Osteocyte (in vitro differentiated cells): ENCODE results near the gene ODAD3. TPM values are rescaled to one million over a fixed set of nuclear protein-coding genes. Genes with fewer than 3 reads are reported as not detected.

Experiments
- DNase-seq: peaks from one replicate; pipeline ENCODE4 v3.0.0; 2021; ENCODE audit warnings: mixed read lengths; ENCODE audit not compliant: unreplicated experiment; ENCODE audit errors: extremely low spot score
- H3K27ac Mint-ChIP-seq: one replicate; pipeline ENCODE4 v1.8.0; 2021; ENCODE audit warnings: mild to moderate bottlenecking, mixed read lengths; ENCODE audit not compliant: unreplicated experiment
- H3K27me3 Mint-ChIP-seq: one replicate; pipeline ENCODE4 v1.8.0; 2021; ENCODE audit warnings: mixed read lengths; ENCODE audit not compliant: unreplicated experiment
- H3K36me3 Mint-ChIP-seq: one replicate; pipeline ENCODE4 v1.8.0; 2021; ENCODE audit warnings: mixed read lengths; ENCODE audit not compliant: unreplicated experiment
- H3K4me1 Mint-ChIP-seq: one replicate; pipeline ENCODE4 v1.8.0; 2021; ENCODE audit warnings: mixed read lengths; ENCODE audit not compliant: unreplicated experiment
- H3K4me3 Mint-ChIP-seq: one replicate; pipeline ENCODE4 v1.8.0; 2021; ENCODE audit warnings: mild to moderate bottlenecking, moderate library complexity, mixed read lengths; ENCODE audit not compliant: unreplicated experiment
- H3K9me3 Mint-ChIP-seq: one replicate; pipeline ENCODE4 v1.8.0; 2021; ENCODE audit warnings: mixed read lengths; ENCODE audit not compliant: unreplicated experiment
- total RNA-seq: library from RNA; stranded (reverse); gene quantifications from 2 replicates; pipeline ENCODE4 v1.2.1, GENCODE V29; 2021
- TF ChIP-seq, protein P1 (sequence below): fragments of 200-600 bp; sonication (generic); IDR thresholded peaks from 2 replicates; pipeline ENCODE4 v1.5.0; 2021; ENCODE audit warnings: antibody characterized with exemption, mild to moderate bottlenecking, moderate library complexity

ODAD3 gene
- total RNA-seq, 1 donor from 2014 or later, result not detected

- TF ChIP-seq, protein P1, sequence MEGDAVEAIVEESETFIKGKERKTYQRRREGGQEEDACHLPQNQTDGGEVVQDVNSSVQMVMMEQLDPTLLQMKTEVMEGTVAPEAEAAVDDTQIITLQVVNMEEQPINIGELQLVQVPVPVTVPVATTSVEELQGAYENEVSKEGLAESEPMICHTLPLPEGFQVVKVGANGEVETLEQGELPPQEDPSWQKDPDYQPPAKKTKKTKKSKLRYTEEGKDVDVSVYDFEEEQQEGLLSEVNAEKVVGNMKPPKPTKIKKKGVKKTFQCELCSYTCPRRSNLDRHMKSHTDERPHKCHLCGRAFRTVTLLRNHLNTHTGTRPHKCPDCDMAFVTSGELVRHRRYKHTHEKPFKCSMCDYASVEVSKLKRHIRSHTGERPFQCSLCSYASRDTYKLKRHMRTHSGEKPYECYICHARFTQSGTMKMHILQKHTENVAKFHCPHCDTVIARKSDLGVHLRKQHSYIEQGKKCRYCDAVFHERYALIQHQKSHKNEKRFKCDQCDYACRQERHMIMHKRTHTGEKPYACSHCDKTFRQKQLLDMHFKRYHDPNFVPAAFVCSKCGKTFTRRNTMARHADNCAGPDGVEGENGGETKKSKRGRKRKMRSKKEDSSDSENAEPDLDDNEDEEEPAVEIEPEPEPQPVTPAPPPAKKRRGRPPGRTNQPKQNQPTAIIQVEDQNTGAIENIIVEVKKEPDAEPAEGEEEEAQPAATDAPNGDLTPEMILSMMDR, result no peak
- H3K4me1 Mint-ChIP-seq, result peaks cover 29% of the 10 kb centered on the region
- H3K27me3 Mint-ChIP-seq, result peaks cover 33% of the 10 kb centered on the region
- peak overlapping the region; percentile 62 for H3K4me3 Mint-ChIP-seq
- no peaks in the 10 kb centered on the region for H3K36me3 Mint-ChIP-seq
- H3K9me3 Mint-ChIP-seq, result no peaks in the 10 kb centered on the region
- no peak overlapping the region for H3K27ac Mint-ChIP-seq
- DNase-seq, result no peak
Measured at GRCh38 chr19:11421371-11422098, 13.4 kb downstream of the ODAD3 start.

GRCh38 chr19:11420429-11421370 is 14.2 kb downstream of the ODAD3 start:
- peaks cover 29% of the 10 kb centered on the region for H3K4me1 Mint-ChIP-seq
- no peaks in the 10 kb centered on the region for H3K36me3 Mint-ChIP-seq
- peak overlapping the region; percentile 27 for H3K27ac Mint-ChIP-seq
- H3K4me3 Mint-ChIP-seq, result peak overlapping the region; percentile 62
- H3K9me3 Mint-ChIP-seq, result no peaks in the 10 kb centered on the region
- H3K27me3 Mint-ChIP-seq, result peaks cover 36% of the 10 kb centered on the region
- TF ChIP-seq, protein P1, result no peak
- no peak for DNase-seq

DNA sequence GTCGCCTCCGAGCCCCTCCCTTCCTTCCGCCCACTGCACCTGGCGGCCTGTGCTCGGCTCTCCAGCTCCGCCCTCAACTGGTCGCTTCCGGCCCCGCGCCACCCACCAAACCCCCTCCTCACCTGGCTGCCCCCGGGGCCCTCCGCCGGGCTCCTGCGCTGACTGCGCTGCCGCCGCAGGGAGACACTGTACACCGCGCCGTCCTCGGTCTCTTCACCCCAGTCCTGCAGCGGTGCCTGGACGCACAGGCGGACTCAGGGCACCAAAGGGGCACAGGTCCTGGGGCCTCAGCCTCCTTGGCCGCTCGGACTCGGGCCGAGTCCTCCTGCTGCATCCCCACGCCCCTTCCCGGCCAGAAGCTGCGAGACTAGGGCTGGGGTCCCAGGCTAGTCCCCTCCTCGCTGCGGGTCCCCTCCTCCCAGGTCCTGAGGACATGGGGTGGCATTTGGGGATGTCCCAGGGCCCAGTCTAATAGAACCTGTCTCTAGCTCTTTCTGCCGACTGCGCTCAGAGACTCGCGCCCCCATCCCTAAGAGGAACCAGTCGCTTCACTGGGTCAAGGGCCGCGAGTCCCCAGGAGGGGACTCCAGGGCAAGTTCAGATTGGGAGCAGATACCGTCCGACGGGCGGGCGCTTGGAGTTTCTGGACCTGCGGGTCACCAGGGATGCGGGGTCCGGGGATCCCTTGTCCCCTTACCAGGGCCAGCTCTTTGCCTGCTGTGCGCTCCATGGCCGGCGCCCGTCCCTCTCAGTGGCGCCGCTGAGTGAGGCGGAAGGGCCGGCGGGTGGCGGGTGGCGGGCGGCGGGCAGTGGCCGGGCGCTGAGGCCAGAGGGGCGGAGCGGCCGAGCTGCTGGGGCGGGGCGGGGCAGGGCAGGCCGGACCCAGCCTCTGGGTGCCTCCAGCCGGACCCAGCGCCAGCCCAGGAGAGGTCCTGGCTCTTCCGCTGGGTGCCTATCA is 16.1 kb downstream of the ODAD3 start, which contains the start of gene RGL3:
Gene RGL3, minus strand, starts transcription at position 766 of the 958 bp plus-strand sequence. Its CDS starts 36 bp downstream, at position 730.
- H3K27me3 Mint-ChIP-seq, result peaks cover 35% of the 10 kb centered on the region
- H3K4me1 Mint-ChIP-seq, result peaks cover 29% of the 10 kb centered on the region
- no peaks in the 10 kb centered on the region for H3K9me3 Mint-ChIP-seq
- H3K36me3 Mint-ChIP-seq, result no peaks in the 10 kb centered on the region
- no peak within 1 kb of the TSS for H3K27ac Mint-ChIP-seq
- TF ChIP-seq, protein P1, result no peak
- no peak for DNase-seq
- peak within 1 kb of the TSS; percentile 57 for H3K4me3 Mint-ChIP-seq

- H3K4me3 Mint-ChIP-seq, result no peak overlapping the region
- TF ChIP-seq, protein P1, result no peak
- no peaks in the 10 kb centered on the region for H3K36me3 Mint-ChIP-seq
- H3K9me3 Mint-ChIP-seq, result no peaks in the 10 kb centered on the region
- no peak for DNase-seq
- H3K27me3 Mint-ChIP-seq, result peaks cover 29% of the 10 kb centered on the region
- H3K4me1 Mint-ChIP-seq, result peaks cover 29% of the 10 kb centered on the region
- no peak overlapping the region for H3K27ac Mint-ChIP-seq
Measured at GRCh38 chr19:11418094-11418548, 16.8 kb downstream of the ODAD3 start.
